Measurements from ENCODE around the gene BLACAT1. TPM values are rescaled to one million over a fixed set of nuclear protein-coding genes. Genes with fewer than 3 reads are reported as not detected.
A peak's percentile ranks its signal among the peaks of the same experiment; 100 is the strongest.

BLACAT1 gene
- polyA plus RNA-seq, 1 donor from 2014 or later, result 6.0 TPM

DNA sequence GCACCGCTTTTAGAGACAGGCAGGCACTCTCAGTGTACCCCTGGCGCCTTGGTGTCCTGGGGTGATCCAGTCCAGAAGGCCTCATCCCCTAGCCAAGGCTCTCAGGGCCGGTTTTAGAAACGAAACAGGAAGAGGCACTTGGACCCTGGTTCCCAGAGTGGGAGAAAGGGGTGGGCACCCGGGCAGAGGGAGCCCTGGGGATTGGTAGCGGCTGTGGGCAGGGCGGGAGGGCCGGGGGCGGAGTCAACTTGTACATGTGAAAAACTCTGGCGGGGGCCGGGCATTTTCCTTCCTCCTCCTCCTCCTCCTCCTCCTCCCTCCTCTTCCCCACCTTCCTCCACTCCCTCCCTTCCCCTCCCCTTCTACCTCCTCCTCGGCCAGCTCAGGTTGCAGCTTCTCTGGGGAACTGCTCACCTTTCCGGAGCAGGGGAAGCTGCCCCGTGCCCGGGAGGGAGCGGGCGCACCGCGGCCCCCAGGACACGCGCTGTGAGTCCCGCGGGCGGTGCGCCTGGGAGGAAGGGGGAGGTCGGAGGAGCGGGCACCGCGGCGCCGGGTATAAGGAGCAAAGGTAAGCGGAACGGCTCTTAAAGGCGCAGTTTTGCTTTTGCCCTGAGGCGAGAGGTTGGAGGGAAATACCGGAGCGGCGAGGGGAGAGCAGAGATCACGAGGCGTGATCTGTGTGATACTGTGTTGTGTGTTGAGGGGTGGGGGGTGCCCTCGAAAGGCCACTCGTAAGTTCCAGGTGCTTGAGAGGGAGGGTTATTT, 48.6 kb upstream of the BLACAT1 start, which contains the start of gene CDK18:
Gene CDK18 (plus strand): TSS at position 359 of the 765 bp plus-strand sequence. CDS start 18,499 bp downstream, outside the sequence.
- H3F3A ChIP-seq (ENCODE audit: insufficient read depth, low read length, poor library complexity, severe bottlenecking), result no peaks in the 10 kb centered on the region
- no peaks in the 10 kb centered on the region for H3K9me3 ChIP-seq (ENCODE audit: low read length)
- H2AFZ ChIP-seq (ENCODE audit: low read depth, low read length), result peak within 1 kb of the TSS; percentile 61
- peaks cover 5% of the 10 kb centered on the region for H3K27me3 ChIP-seq (ENCODE audit: insufficient read depth, low read depth, low read length)
- TF ChIP-seq RAD21 (conservative IDR thresholded peaks at IDR 0.05), result no peak
- peak within 1 kb of the TSS; percentile 67 for H3K4me3 ChIP-seq (ENCODE audit: low read length)
- no peaks in the 10 kb centered on the region for H3K9me2 ChIP-seq (ENCODE audit: insufficient read depth, low read length)
- H3K9ac ChIP-seq (ENCODE audit: low read length), result peak within 1 kb of the TSS; percentile 56
- H3K79me2 ChIP-seq (replicated peaks; ENCODE audit: insufficient read depth, low read length), result no peaks in the 10 kb centered on the region
- peak within 1 kb of the TSS; percentile 27 for H3K4me2 ChIP-seq (ENCODE audit: low read length)
- no peaks in the 10 kb centered on the region for H3K36me3 ChIP-seq (ENCODE audit: insufficient read depth, low read length)
- no peak within 1 kb of the TSS for H3K27ac ChIP-seq (ENCODE audit: low read length)
- H4K20me1 ChIP-seq (ENCODE audit: insufficient read depth), result no peaks in the 10 kb centered on the region

DNA sequence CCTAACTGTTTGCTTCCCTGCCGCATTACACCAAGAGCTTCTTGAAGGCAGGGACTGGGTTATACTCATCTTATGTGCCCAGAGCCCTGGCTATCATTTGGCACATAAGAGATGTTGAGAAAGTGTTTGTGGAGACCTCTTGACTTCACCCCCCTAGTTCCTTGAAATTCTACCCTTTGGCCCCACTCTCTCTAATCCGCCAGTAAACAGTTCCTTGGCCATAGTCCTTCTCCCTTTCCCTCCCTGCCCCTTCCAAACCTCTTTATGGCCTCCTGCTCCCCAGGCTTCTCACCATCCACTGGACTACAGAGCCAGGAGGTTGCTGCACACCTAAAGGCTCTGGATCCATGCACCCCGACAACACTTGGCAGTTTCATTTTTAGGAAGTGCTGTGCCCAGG, 47.1 kb upstream of the BLACAT1 start:
- Histone ChIP-seq H4K20me1 (ENCODE audit: insufficient read depth) (no peaks in the 10 kb centered on the region), H3K4me3 (ENCODE audit: low read length) (no peak overlapping the region), H2AFZ (ENCODE audit: low read depth, low read length) (no peak overlapping the region), H3F3A (ENCODE audit: insufficient read depth, low read length, poor library complexity, severe bottlenecking) (no peaks in the 10 kb centered on the region), H3K9me2 (ENCODE audit: insufficient read depth, low read length) (no peaks in the 10 kb centered on the region), H3K27ac (ENCODE audit: low read length) (no peak overlapping the region), H3K79me2 (replicated peaks; ENCODE audit: insufficient read depth, low read length) (no peaks in the 10 kb centered on the region), H3K4me2 (ENCODE audit: low read length) (no peak overlapping the region), H3K36me3 (ENCODE audit: insufficient read depth, low read length) (no peaks in the 10 kb centered on the region), H3K9ac (ENCODE audit: low read length) (no peak overlapping the region), H3K9me3 (ENCODE audit: low read length) (no peaks in the 10 kb centered on the region), H3K27me3 (ENCODE audit: insufficient read depth, low read depth, low read length) (peaks cover 5% of the 10 kb centered on the region)
- no peak for TF ChIP-seq EP300 (conservative IDR thresholded peaks at IDR 0.05; ENCODE audit: poor library complexity, severe bottlenecking)
- no peak for TF ChIP-seq SMC3 (conservative IDR thresholded peaks at IDR 0.05; ENCODE audit: poor library complexity)
- TF ChIP-seq RAD21 (conservative IDR thresholded peaks at IDR 0.05), result no peak
- TF ChIP-seq TAF1 (IDR thresholded peaks at IDR 0.05; ENCODE audit: low read depth), result no peak
- no peak for TF ChIP-seq CTCF (IDR thresholded peaks at IDR 0.05; ENCODE audit: poor library complexity, severe bottlenecking)
- TF ChIP-seq POLR2AphosphoS5 (IDR thresholded peaks at IDR 0.05), result no peak
- TF ChIP-seq, protein P1, sequence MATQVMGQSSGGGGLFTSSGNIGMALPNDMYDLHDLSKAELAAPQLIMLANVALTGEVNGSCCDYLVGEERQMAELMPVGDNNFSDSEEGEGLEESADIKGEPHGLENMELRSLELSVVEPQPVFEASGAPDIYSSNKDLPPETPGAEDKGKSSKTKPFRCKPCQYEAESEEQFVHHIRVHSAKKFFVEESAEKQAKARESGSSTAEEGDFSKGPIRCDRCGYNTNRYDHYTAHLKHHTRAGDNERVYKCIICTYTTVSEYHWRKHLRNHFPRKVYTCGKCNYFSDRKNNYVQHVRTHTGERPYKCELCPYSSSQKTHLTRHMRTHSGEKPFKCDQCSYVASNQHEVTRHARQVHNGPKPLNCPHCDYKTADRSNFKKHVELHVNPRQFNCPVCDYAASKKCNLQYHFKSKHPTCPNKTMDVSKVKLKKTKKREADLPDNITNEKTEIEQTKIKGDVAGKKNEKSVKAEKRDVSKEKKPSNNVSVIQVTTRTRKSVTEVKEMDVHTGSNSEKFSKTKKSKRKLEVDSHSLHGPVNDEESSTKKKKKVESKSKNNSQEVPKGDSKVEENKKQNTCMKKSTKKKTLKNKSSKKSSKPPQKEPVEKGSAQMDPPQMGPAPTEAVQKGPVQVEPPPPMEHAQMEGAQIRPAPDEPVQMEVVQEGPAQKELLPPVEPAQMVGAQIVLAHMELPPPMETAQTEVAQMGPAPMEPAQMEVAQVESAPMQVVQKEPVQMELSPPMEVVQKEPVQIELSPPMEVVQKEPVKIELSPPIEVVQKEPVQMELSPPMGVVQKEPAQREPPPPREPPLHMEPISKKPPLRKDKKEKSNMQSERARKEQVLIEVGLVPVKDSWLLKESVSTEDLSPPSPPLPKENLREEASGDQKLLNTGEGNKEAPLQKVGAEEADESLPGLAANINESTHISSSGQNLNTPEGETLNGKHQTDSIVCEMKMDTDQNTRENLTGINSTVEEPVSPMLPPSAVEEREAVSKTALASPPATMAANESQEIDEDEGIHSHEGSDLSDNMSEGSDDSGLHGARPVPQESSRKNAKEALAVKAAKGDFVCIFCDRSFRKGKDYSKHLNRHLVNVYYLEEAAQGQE (IDR thresholded peaks at IDR 0.05; ENCODE audit: borderline replicate concordance), result no peak
- no peak for TF ChIP-seq EZH2 (IDR thresholded peaks at IDR 0.05; ENCODE audit: borderline replicate concordance, insufficient read depth, low read length, poor library complexity, severe bottlenecking)
- TF ChIP-seq MXI1 (conservative IDR thresholded peaks at IDR 0.05; ENCODE audit: poor library complexity, severe bottlenecking), result no peak
